Glutamatergic neuron (in vitro differentiated cells): Measurements from ENCODE around the gene ENTPD1. TPM values are rescaled to one million over a fixed set of nuclear protein-coding genes. Genes with fewer than 3 reads are reported as not detected.

Source experiments
- DNase-seq: peaks from one replicate; pipeline ENCODE4 v3.0.0; 2022
- H3K27ac Mint-ChIP-seq: one replicate; pipeline ENCODE4 v1.8.0; 2020; ENCODE audit warnings: mild to moderate bottlenecking, mixed read lengths, inconsistent platforms; ENCODE audit not compliant: unreplicated experiment
- H3K27me3 Mint-ChIP-seq: one replicate; pipeline ENCODE4 v1.8.0; 2020; ENCODE audit warnings: mild to moderate bottlenecking, moderate library complexity, mixed read lengths, inconsistent platforms; ENCODE audit not compliant: unreplicated experiment
- H3K36me3 Mint-ChIP-seq: one replicate; pipeline ENCODE4 v1.8.0; 2020; ENCODE audit warnings: mild to moderate bottlenecking, mixed read lengths, inconsistent platforms; ENCODE audit not compliant: unreplicated experiment
- H3K4me1 Mint-ChIP-seq: one replicate; pipeline ENCODE4 v1.8.0; 2020; ENCODE audit warnings: mild to moderate bottlenecking, low read depth, mixed read lengths, inconsistent platforms; ENCODE audit not compliant: unreplicated experiment
- H3K4me3 Mint-ChIP-seq: one replicate; pipeline ENCODE4 v1.8.0; 2020; ENCODE audit warnings: mild to moderate bottlenecking, mixed read lengths, inconsistent platforms; ENCODE audit not compliant: unreplicated experiment
- H3K9me3 Mint-ChIP-seq: one replicate; pipeline ENCODE4 v1.8.0; 2020; ENCODE audit warnings: mild to moderate bottlenecking, moderate library complexity, mixed read lengths, inconsistent platforms; ENCODE audit not compliant: unreplicated experiment
- total RNA-seq: library from RNA; stranded (reverse); fragmentation: NEBNext Ultra II Directional; extraction: Animal tissue kit (Norgen Biotek cat#: 25700); gene quantifications from one replicate; pipeline ENCODE4 v1.2.1, GENCODE V29; 2021; ENCODE audit not compliant: unreplicated experiment
- TF ChIP-seq, protein P1 (sequence below): fragments of 200-600 bp; sonication (generic); IDR thresholded peaks from one replicate; pipeline ENCODE4 v1.5.0; 2021; ENCODE audit not compliant: partially characterized antibody, unreplicated experiment

The ENTPD1 gene
- total RNA-seq, 1 donor from 2014 or later: not detected

DNA sequence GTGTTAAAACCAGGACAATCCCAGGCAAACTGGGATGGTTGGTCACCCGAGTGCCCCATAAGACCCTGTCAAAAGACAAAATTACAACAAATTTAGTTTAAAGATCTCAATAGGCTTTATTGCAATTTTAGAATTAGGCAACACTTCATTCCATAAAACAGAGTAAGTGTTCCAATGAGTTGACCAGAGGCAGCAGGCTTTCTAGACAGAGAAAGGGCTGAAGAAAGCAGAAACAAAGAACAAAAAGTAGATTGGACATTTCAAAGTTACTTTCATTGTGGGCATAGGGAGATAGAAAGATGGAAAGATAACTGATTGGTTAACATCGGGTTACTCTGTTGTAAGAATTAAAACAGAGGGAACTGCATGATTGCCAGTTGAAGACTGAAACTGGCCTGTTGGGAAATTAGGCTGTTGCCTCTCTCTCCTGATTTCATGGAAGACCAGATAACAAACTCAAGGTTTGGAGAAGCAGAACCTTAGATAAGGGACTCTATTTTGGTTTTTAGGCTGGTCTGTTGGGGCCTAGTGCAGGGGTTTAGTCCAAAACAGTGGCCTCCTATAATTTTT lies 36.3 kb downstream of the ENTPD1 start:
- Mint-ChIP-seq H3K27me3 (peaks cover 2% of the 10 kb centered on the region), H3K4me1 (no peaks in the 10 kb centered on the region), H3K36me3 (no peaks in the 10 kb centered on the region), H3K9me3 (no peaks in the 10 kb centered on the region), H3K4me3 (no peak overlapping the region), H3K27ac (no peak overlapping the region)
- TF ChIP-seq, protein P1, sequence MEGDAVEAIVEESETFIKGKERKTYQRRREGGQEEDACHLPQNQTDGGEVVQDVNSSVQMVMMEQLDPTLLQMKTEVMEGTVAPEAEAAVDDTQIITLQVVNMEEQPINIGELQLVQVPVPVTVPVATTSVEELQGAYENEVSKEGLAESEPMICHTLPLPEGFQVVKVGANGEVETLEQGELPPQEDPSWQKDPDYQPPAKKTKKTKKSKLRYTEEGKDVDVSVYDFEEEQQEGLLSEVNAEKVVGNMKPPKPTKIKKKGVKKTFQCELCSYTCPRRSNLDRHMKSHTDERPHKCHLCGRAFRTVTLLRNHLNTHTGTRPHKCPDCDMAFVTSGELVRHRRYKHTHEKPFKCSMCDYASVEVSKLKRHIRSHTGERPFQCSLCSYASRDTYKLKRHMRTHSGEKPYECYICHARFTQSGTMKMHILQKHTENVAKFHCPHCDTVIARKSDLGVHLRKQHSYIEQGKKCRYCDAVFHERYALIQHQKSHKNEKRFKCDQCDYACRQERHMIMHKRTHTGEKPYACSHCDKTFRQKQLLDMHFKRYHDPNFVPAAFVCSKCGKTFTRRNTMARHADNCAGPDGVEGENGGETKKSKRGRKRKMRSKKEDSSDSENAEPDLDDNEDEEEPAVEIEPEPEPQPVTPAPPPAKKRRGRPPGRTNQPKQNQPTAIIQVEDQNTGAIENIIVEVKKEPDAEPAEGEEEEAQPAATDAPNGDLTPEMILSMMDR: no peak
- no peak for DNase-seq

DNA sequence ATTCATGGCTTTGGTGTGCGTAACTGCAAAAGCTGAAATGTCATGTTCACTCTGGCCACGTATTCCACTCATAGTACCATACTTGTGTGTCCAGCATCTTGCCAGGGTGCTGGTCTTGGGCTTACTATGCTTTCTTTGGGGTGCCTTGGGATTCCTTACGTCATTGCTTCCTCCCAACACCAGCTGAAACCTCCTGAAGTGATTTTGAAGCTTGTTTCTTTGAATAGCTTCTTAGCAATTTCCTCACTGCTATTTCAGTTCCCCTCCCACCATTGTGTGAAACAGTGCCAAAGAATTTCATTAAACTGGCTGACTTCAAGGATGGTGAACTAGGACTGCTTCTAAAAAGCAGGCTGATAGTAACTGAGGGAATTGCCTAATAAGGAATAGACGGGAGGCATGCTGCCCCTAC lies 36.9 kb downstream of the ENTPD1 start:
- Mint-ChIP-seq H3K4me1 (no peaks in the 10 kb centered on the region), H3K4me3 (no peak overlapping the region), H3K9me3 (no peaks in the 10 kb centered on the region), H3K36me3 (no peaks in the 10 kb centered on the region), H3K27ac (no peak overlapping the region), H3K27me3 (peaks cover 2% of the 10 kb centered on the region)
- TF ChIP-seq, protein P1: no peak
- DNase-seq: no peak

DNA sequence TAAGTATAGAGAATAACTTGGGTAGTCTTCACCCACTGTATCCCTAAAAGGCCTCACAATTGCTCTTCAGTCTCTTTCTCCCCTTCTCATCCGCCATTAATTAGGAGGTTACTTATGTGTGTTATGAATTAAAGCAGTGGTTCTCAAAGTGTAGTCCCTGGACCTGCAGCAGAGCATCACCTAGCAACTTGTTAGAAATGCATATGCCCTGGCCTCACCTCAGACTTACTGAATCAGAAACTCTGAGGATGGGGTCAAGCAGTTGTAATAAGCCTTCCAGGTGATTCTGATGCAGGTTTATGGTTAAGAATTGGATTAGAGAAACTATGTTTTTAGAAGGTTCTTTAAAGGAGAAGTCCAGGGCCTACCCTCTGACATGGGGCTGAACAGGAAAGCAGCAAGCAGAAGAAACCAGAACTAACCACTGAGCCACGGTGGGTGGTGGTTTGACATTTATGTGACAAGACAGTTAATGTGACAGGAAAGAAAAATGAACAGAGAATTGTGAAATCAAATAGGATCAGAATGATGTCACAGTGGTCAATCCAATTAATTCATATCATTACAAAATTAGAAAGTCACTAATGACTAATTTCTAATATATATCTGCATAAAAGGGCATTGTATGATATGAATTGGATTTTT lies 37.6 kb downstream of the ENTPD1 start:
- TF ChIP-seq, protein P1: no peak
- Mint-ChIP-seq H3K36me3 (no peaks in the 10 kb centered on the region), H3K4me3 (no peak overlapping the region), H3K4me1 (no peaks in the 10 kb centered on the region), H3K27me3 (peaks cover 2% of the 10 kb centered on the region), H3K27ac (no peak overlapping the region), H3K9me3 (no peaks in the 10 kb centered on the region)
- no peak for DNase-seq

DNA sequence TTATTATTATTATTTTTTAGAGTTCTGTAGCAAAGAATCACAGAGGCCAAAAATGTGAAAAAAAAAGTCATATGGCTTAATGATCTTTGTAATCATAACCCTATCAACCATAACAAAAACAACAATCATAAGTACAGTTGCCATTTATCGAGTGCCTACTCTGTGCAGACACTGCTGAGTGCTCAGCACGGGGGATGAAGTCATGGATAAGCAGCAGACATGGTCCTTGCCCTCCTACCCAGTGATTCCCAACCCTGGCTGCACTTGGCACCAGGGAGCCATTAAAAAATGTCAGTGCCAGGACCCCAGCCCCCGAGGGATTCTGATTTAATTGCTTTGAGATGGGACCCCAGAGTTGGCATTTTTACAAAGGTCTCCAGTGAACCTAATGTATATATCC lies 38.2 kb downstream of the ENTPD1 start:
- no peaks in the 10 kb centered on the region for H3K9me3 Mint-ChIP-seq
- peaks cover 2% of the 10 kb centered on the region for H3K27me3 Mint-ChIP-seq
- no peak overlapping the region for H3K27ac Mint-ChIP-seq
- H3K4me3 Mint-ChIP-seq: no peak overlapping the region
- TF ChIP-seq, protein P1: no peak
- no peak for DNase-seq
- H3K4me1 Mint-ChIP-seq: no peaks in the 10 kb centered on the region
- H3K36me3 Mint-ChIP-seq: no peaks in the 10 kb centered on the region

DNA sequence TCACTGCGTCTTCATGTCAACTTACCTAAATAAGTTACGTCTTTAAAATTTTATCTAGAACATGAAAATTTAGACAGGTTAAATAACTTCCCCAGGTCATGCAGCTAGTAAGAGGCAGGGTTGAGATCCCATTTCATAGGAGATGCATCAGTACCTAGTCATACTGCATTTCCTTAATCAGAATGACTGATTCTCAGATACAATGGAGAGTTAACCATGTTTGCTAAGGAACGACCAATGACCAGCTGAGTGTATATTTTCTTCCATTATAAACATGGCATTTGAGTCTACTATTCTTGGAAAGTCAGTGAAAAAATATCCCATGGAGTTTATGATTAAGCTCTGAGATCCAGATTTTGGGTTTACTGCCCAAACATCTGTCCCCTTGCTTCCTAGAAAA lies 39.6 kb downstream of the ENTPD1 start:
- DNase-seq: no peak
- no peak overlapping the region for H3K4me3 Mint-ChIP-seq
- H3K9me3 Mint-ChIP-seq: no peaks in the 10 kb centered on the region
- no peaks in the 10 kb centered on the region for H3K36me3 Mint-ChIP-seq
- TF ChIP-seq, protein P1: no peak
- no peak overlapping the region for H3K27ac Mint-ChIP-seq
- H3K4me1 Mint-ChIP-seq: no peaks in the 10 kb centered on the region
- peaks cover 2% of the 10 kb centered on the region for H3K27me3 Mint-ChIP-seq
